SJSA1 (cell line): ENCODE results near the gene FSD2. TPM values are rescaled to one million over a fixed set of nuclear protein-coding genes. Genes with fewer than 3 reads are reported as not detected.

ENCODE experiments used
- DNase-seq, 2 experiments: peaks; one replicate each; pipeline ENCODE4 v3.0.0-alpha.2; 2015 to 2020; ENCODE audit warnings: low spot score in 2 of 2, low read depth in 1 of 2
- H3K27ac ChIP-seq: fragments of 250-450 bp; sonication (Bioruptor Pico); 2 replicates; pipeline ENCODE4 v1.5.1; 2020; ENCODE audit warnings: mild to moderate bottlenecking, moderate library complexity
- H3K27me3 ChIP-seq: fragments of 250-450 bp; sonication (Bioruptor Pico); replicated peaks from 2 replicates; pipeline ENCODE4 v1.5.1; 2020; ENCODE audit warnings: mild to moderate bottlenecking, moderate library complexity
- H3K36me3 ChIP-seq: fragments of 250-450 bp; sonication (Bioruptor Pico); 2 replicates; pipeline ENCODE4 v1.5.1; 2020; ENCODE audit warnings: mild to moderate bottlenecking
- H3K4me1 ChIP-seq: fragments of 250-450 bp; sonication (Bioruptor Pico); replicated peaks from 2 replicates; pipeline ENCODE4 v1.6.1; 2021; ENCODE audit warnings: mild to moderate bottlenecking
- H3K4me3 ChIP-seq: fragments of 250-450 bp; sonication (Bioruptor Pico); 2 replicates; pipeline ENCODE4 v1.5.1; 2020; ENCODE audit warnings: mild to moderate bottlenecking
- H3K9me3 ChIP-seq: fragments of 250-450 bp; sonication (Bioruptor Pico); replicated peaks from 2 replicates; pipeline ENCODE4 v1.5.1; 2020; ENCODE audit warnings: mild to moderate bottlenecking
- total RNA-seq: library from RNA; depleted of rRNA; stranded (reverse); fragments of >200 nt; shearing (Covaris generic); gene quantifications from 2 replicates; pipeline ENCODE4 v1.2.3, GENCODE V29; 2014; rRNA removed

Gene FSD2
- total RNA-seq = not detected in 2 replicates

DNA sequence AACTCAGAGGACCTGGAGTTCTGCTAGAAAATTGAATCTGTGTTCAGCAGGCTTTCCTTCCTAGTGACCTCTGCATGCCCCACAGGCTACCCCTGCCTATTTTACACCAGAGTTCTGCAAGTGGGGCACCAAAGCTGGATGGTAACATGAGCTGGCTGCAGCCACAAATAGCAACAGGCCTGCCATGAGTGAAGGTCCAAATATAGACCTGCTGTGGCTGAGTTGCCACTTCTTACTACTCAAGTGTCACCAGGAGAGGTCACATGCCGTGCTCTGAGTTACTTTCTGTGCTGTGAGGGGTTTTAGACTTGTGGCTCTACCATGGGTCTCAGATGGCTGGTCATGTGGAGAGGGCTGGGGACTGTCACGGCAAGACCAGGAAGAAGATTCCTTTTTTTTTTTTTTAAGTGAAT, at the start of gene FSD2:
Gene FSD2 (minus strand): TSS at position 76 of the 413 bp plus-strand sequence. CDS start 18,679 bp downstream, outside the sequence.
- DNase-seq = no peak
- peaks cover 5% of the 10 kb centered on the region; the same call in 1 of the 2 replicates for H3K4me1 ChIP-seq
- H3K9me3 ChIP-seq = no peaks in the 10 kb centered on the region

GRCh38 chr15:82854554-82854953, 48.7 kb upstream of the FSD2 start:
- no peak for DNase-seq
- Histone ChIP-seq H3K4me1 (no peaks in the 10 kb centered on the region), H3K36me3 (no peaks in the 10 kb centered on the region), H3K27me3 (no peaks in the 10 kb centered on the region), H3K9me3 (no peaks in the 10 kb centered on the region), H3K27ac (no peak overlapping the region), H3K4me3 (no peak overlapping the region)

More for the DNA sequence above, at the start of gene FSD2:
- Histone ChIP-seq H3K36me3 (peaks cover 10% of the 10 kb centered on the region), H3K27me3 (peaks cover 5% of the 10 kb centered on the region; the same call in 1 of the 2 replicates), H3K4me3 (no peak within 1 kb of the TSS), H3K27ac (no peak within 1 kb of the TSS)

GRCh38 chr15:82852941-82853561, 47.2 kb upstream of the FSD2 start:
- no peak for DNase-seq
- no peaks in the 10 kb centered on the region for H3K9me3 ChIP-seq

DNA sequence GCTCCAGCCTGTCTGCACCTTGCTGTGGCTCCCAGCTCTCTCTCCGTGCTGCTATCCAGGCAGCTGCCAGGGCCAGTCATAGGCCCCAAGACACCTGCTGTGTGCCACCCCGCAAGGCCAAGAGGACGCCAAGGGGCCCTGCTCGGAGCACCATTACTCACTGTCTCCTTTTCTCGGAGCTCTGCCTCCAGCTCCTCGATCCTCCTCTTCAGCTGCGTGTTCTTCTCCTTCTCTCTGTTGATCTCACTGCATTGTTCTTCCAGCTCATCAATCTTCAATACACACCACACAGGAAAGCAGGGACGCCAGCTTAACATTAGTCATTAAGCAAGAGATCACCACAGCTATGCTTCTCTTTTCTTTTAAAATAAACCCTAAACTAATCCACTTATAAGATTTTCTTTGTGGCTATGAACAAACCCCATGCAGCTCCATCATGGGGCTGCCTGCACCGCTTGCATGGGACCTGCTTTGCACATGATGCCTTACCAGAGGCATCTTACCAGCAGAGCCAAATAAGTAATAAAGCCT, 46.2 kb upstream of the FSD2 start:
- Histone ChIP-seq H3K9me3 (no peaks in the 10 kb centered on the region), H3K27me3 (no peaks in the 10 kb centered on the region), H3K36me3 (no peaks in the 10 kb centered on the region), H3K4me1 (no peaks in the 10 kb centered on the region), H3K4me3 (no peak overlapping the region), H3K27ac (no peak overlapping the region)
- DNase-seq = no peak

More at GRCh38 chr15:82852941-82853561, 47.2 kb upstream of the FSD2 start:
- Histone ChIP-seq H3K27ac (no peak overlapping the region), H3K36me3 (no peaks in the 10 kb centered on the region), H3K4me3 (no peak overlapping the region), H3K27me3 (no peaks in the 10 kb centered on the region), H3K4me1 (no peaks in the 10 kb centered on the region)

GRCh38 chr15:82851306-82851850, 45.5 kb upstream of the FSD2 start:
- no peaks in the 10 kb centered on the region for H3K27me3 ChIP-seq
- no peak overlapping the region for H3K27ac ChIP-seq
- DNase-seq = peak in 1 of 2 experiments; percentile 18
- no peaks in the 10 kb centered on the region for H3K4me1 ChIP-seq
- H3K9me3 ChIP-seq = no peaks in the 10 kb centered on the region
- no peak overlapping the region for H3K4me3 ChIP-seq
- H3K36me3 ChIP-seq = no peaks in the 10 kb centered on the region

DNA sequence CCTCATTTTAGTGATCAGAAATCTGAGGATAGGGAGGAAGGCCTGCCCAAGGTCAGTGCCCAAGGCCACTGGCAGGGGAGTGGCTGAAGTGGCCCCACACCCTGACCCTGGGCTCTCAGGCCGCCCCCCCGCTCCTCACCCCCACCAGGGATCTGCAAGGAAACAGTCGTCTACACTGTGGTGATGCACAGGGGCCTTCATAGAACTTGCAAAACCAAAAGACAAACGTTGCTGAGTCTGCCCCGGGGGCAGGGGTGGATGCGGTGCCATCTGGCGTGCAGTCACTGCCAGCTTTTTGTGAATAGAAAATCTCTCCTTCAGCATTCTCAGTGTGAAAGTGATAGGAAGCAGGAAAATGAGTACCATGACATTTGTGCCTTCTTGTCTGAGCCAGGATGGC, 44.9 kb upstream of the FSD2 start:
- Histone ChIP-seq H3K9me3 (no peaks in the 10 kb centered on the region), H3K27ac (no peak overlapping the region), H3K4me1 (no peaks in the 10 kb centered on the region), H3K27me3 (no peaks in the 10 kb centered on the region), H3K36me3 (no peaks in the 10 kb centered on the region), H3K4me3 (no peak overlapping the region)
- DNase-seq = peak in 1 of 2 experiments; percentile 25

DNA sequence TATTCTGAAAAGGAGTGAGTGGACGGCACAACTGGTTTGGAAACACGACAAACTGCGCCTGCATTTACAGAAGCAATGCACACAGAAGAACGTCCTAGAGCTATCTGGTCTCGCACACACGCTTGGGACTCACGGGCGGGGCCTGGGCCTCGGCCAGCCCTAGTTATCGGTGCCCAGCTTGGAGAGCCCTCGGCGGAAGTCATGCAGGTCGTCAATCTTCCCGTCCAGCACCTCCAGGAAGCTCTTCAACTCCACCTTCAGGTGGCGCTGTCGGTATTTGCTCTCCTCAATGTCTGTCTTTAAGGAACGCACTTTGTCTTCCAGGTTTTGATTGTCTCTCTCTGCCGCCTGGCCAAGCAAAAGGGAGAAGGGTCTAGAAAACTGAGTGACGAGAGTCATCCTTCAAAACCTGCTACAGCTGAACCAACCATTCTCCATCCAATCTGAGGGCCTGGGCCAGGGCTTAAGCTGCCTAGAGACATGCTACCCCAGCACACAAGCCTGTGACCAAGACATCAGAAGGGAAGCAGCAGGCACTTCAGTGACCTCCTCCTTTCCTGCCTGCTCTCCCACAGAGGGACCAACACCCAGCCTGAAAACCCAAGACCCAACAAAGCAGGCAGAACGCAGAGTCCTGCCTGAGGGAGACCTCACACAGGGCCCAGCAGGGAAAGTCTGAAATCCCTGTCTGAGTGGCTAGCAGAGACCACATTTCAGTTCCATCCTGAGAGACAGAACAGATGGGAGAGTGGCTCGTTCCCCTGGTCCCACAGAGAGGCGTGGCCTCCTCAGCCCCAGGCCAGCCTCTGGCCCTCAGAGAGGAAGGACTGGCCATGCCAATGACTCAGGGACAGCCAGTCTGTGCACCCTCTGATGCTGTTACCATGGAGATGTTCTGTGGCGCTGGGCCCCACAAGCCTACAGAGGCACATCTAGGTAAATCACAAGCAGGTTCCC, 44.0 kb upstream of the FSD2 start:
- H3K4me1 ChIP-seq = no peaks in the 10 kb centered on the region
- no peaks in the 10 kb centered on the region for H3K9me3 ChIP-seq
- H3K36me3 ChIP-seq = no peaks in the 10 kb centered on the region
- no peaks in the 10 kb centered on the region for H3K27me3 ChIP-seq
- DNase-seq = no peak
- H3K27ac ChIP-seq = no peak overlapping the region
- H3K4me3 ChIP-seq = no peak overlapping the region

GRCh38 chr15:82848241-82848993, 42.5 kb upstream of the FSD2 start:
- H3K9me3 ChIP-seq = no peaks in the 10 kb centered on the region
- no peak overlapping the region for H3K27ac ChIP-seq
- no peaks in the 10 kb centered on the region for H3K4me1 ChIP-seq
- no peak for DNase-seq
- no peaks in the 10 kb centered on the region for H3K27me3 ChIP-seq
- no peaks in the 10 kb centered on the region for H3K36me3 ChIP-seq
- no peak overlapping the region for H3K4me3 ChIP-seq

- no peak for DNase-seq
- Histone ChIP-seq H3K27me3 (no peaks in the 10 kb centered on the region), H3K27ac (no peak overlapping the region), H3K9me3 (no peaks in the 10 kb centered on the region), H3K36me3 (no peaks in the 10 kb centered on the region), H3K4me3 (no peak overlapping the region), H3K4me1 (no peaks in the 10 kb centered on the region)
Measured at GRCh38 chr15:82847703-82848102, 41.8 kb upstream of the FSD2 start.

- DNase-seq = no peak
- H3K27ac ChIP-seq = no peak overlapping the region
- H3K27me3 ChIP-seq = no peaks in the 10 kb centered on the region
- H3K36me3 ChIP-seq = no peaks in the 10 kb centered on the region
- no peaks in the 10 kb centered on the region for H3K9me3 ChIP-seq
- no peak overlapping the region for H3K4me3 ChIP-seq
- no peaks in the 10 kb centered on the region for H3K4me1 ChIP-seq
Measured at GRCh38 chr15:82846621-82847020, 40.8 kb upstream of the FSD2 start.

DNA sequence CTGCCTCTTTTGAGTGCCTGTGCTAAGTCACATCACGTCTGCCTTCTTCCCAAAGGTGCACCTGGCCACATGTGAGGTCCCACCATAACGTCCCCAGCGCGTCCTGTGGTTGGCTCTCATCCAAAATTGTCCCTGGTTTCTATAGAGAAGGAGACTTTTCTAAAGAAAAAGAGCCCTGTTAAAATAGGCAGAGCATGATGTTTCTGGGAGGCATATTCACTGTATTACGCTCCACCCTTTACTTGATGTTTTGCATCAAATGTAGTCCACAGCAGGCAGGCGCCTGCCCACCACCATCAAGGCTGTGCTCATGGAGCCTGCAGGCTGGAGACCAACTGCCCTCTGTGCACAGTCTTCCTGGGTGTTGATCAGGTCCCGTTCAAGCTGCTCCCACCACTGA, 39.8 kb upstream of the FSD2 start:
- Histone ChIP-seq H3K36me3 (no peaks in the 10 kb centered on the region), H3K4me3 (no peak overlapping the region), H3K27me3 (no peaks in the 10 kb centered on the region), H3K9me3 (no peaks in the 10 kb centered on the region), H3K4me1 (no peaks in the 10 kb centered on the region), H3K27ac (no peak overlapping the region)
- no peak for DNase-seq

DNA sequence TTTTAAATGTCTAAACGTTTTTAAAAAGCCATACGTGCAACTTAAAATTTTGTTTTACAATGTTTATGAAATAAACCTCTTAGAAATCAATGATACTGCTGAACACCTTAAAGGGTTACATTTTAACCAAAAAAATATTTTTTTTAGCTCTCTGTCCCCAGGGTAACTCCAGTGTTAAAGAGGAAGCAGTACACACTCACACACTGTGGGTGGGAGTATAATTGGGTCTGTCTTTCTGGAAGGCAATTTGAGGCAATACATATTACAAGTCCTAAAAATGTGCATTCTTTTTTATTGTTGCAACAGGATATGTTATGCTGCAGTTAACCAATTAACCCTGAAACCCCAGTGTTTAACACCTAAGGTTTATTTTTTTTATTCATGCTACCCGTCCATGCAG, 37.7 kb upstream of the FSD2 start:
- no peaks in the 10 kb centered on the region for H3K36me3 ChIP-seq
- no peak overlapping the region for H3K27ac ChIP-seq
- H3K4me3 ChIP-seq = no peak overlapping the region
- no peaks in the 10 kb centered on the region for H3K9me3 ChIP-seq
- no peaks in the 10 kb centered on the region for H3K27me3 ChIP-seq
- no peaks in the 10 kb centered on the region for H3K4me1 ChIP-seq
- no peak for DNase-seq

- Histone ChIP-seq H3K27ac (no peak overlapping the region), H3K4me3 (no peak overlapping the region), H3K36me3 (peaks cover 23% of the 10 kb centered on the region), H3K9me3 (no peaks in the 10 kb centered on the region), H3K27me3 (no peaks in the 10 kb centered on the region), H3K4me1 (no peaks in the 10 kb centered on the region)
- DNase-seq = no peak
Measured at GRCh38 chr15:82840166-82840565, 34.3 kb upstream of the FSD2 start.
